Activated CD4-positive, alpha-beta T cell treated with anti-CD3 and anti-CD28 coated beads for 36 hours (primary cell): ENCODE measurements around the gene SLC29A3. TPM values are rescaled to one million over a fixed set of nuclear protein-coding genes. Genes with fewer than 3 reads are reported as not detected.

ENCODE experiments used
- ATAC-seq: fragments of 200-7000 bp; cut with Tn5 transposase; one replicate; pipeline ENCODE4 v1.10.0; 2021; ENCODE audit warnings: mild to moderate bottlenecking, moderate library complexity
- CTCF ChIA-PET: fragments of 350-600 bp; sonication (Branson Sonifier 250); formaldehyde crosslinking; loops from one replicate; lab custom pipeline; 2021; ENCODE audit warnings: antibody characterized with exemption; lab: Charles Lee
- POLR2A ChIA-PET: fragments of 350-600 bp; sonication (Branson Sonifier 250); formaldehyde crosslinking; loops from one replicate; lab custom pipeline; 2021; ENCODE audit warnings: antibody characterized with exemption, inconsistent platforms; lab: Charles Lee
- DNase-seq: peaks from one replicate; pipeline ENCODE4 v3.0.0-alpha.2; 2020
- H3K27ac Mint-ChIP-seq: one replicate; pipeline ENCODE4 v1.8.0; 2021; ENCODE audit warnings: mixed read lengths
- H3K27me3 Mint-ChIP-seq: one replicate; pipeline ENCODE4 v1.8.0; 2021; ENCODE audit warnings: mixed read lengths
- H3K36me3 Mint-ChIP-seq: one replicate; pipeline ENCODE4 v1.8.0; 2021; ENCODE audit warnings: low read depth, mixed read lengths
- H3K4me1 Mint-ChIP-seq: one replicate; pipeline ENCODE4 v1.8.0; 2021; ENCODE audit warnings: mixed read lengths
- H3K4me3 Mint-ChIP-seq: one replicate; pipeline ENCODE4 v1.8.0; 2021; ENCODE audit warnings: mild to moderate bottlenecking, moderate library complexity, mixed read lengths
- H3K9me3 Mint-ChIP-seq: one replicate; pipeline ENCODE4 v1.8.0; 2021; ENCODE audit warnings: low read depth, mixed read lengths
- intact Hi-C, 2 experiments: fragments of 100-400 bp; cut with DNase I in 1 of 2; cut with micrococcal nuclease in 1 of 2; formaldehyde crosslinking; loops; one replicate each; pipeline versions ENCODE4 v1.14.2 to v1.15.1; 2022 to 2024; cut with DNase I, micrococcal nuclease
- total RNA-seq, 2 experiments: library from RNA; stranded (reverse); gene quantifications; one replicate each; pipeline ENCODE4 v1.2.3, GENCODE V29; 2021

SLC29A3 gene
- total RNA-seq, 2 experiments from 2014 or later = 2.4 to 2.6 TPM

DNA sequence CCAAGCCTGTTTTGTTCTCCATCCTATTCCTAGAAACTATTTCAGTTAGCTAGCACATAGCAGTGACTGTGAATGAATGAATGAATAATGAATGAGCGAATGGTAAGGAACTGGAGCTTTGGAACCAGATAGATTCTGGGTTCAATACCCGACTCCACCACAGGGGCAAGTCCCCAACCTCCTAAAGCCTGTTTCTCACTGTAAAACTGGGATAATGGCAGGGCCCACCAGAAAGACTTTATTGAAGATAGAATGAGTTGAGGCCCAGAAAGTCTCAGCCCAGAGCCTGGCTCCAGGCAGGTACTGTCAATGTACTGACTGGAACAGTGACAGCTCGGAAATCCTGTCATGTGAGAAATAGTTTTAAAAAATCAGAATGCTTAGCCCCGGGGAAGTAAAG is 76.6 kb downstream of the SLC29A3 start:
- Mint-ChIP-seq H3K4me3 (no peak overlapping the region), H3K27me3 (peaks cover 51% of the 10 kb centered on the region), H3K4me1 (peaks cover 8% of the 10 kb centered on the region), H3K27ac (no peak overlapping the region), H3K36me3 (no peaks in the 10 kb centered on the region), H3K9me3 (no peaks in the 10 kb centered on the region)
- intact Hi-C loops = loop anchor here (1.0 to 5.0 kb wide), 6 partner anchors 175 to 417 kb away; no protein-coding TSS in a partner anchor
- ATAC-seq = no peak
- ChIA-PET POLR2A (no interaction called here), CTCF (interaction anchor here (0.7 to 4.5 kb wide), 12 partner anchors 11 to 447 kb away, joined by 3 to 37 read pairs (median 4); no protein-coding TSS in a partner anchor)
- no peak for DNase-seq

DNA sequence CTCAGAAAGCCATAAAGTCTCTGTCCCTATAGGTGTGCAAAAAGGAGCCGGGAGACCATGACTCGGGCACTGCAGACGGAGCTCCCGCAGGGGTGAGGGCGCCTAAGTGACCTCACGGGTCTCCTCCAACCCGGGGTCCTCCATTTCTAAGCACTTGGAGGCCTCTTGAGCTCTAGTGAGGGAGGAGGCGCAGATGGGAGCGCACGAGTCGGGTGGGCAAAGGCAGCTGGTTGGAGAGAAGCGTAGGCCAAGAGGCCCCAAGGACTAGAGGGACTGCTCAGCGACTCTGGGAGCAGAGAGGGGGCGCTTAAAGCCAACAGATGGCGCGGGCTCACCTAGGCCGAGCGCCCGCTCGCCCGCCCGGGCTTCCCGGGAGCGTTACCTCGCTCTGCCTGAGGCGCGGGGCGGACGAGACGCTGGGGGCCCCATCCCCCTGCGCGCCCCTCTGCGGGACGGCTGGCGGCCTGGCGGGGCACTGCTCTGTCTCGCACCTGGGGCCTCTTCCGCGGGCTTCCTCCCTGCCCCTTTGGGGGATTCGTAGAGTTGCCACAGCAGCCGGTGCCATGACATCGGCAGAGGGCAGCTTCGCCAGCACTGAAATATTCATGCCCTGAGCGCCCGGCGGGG is 77.1 kb downstream of the SLC29A3 start:
- H3K36me3 Mint-ChIP-seq = no peaks in the 10 kb centered on the region
- H3K9me3 Mint-ChIP-seq = no peaks in the 10 kb centered on the region
- ChIA-PET CTCF (interaction anchor here (0.6 to 4.5 kb wide), 14 partner anchors 12 to 1378 kb away, joined by 3 to 37 read pairs (median 3); no protein-coding TSS in a partner anchor), POLR2A (no interaction called here)
- H3K4me3 Mint-ChIP-seq = no peak overlapping the region
- peaks cover 51% of the 10 kb centered on the region for H3K27me3 Mint-ChIP-seq
- DNase-seq (peak; percentile 67), ATAC-seq (peak; percentile 88)
- peaks cover 8% of the 10 kb centered on the region for H3K4me1 Mint-ChIP-seq
- H3K27ac Mint-ChIP-seq = no peak overlapping the region
- intact Hi-C loops = loop anchor here (1.0 to 5.0 kb wide), 6 partner anchors 174 to 416 kb away; no protein-coding TSS in a partner anchor

DNA sequence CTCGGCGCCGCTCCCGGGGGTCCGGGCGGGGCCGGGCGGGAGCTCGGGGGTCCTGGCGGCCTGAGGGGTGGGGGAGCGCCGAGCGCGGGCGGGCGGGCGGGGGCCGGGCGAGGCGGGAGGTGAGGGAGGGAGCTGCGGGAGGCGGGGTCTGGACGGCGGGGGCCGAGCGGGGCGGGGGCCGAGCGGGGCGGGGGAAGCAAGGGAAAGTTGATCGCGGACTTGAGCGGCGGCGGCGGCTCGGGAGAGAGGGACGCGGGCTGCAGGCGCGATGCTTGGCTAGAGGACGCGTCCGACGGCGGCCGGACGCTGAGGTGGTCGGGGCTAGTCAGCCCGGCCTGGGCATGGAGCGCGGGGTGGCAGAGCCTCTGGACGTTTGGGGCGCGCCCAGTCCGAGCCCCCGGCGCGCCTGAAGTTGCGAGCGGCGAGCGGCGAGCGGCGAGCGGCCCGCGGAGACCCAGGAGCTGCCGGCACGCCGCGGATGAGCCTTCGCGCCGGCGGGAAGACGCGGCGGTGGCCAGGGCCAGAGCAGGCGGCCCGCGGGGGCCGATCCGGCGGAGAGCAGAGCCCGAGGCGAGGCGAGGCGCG is 77.7 kb downstream of the SLC29A3 start, which contains the start of gene CDH23:
Gene CDH23, plus strand, starts transcription at position 210 of the 585 bp plus-strand sequence. CDS start 42,912 bp downstream, outside the sequence.
- peak; percentile 21 for ATAC-seq
- ChIA-PET POLR2A (no interaction called here), CTCF (interaction anchor here (0.6 to 4.5 kb wide), 10 partner anchors 12 to 1377 kb away, joined by 3 to 37 read pairs (median 3); no protein-coding TSS in a partner anchor)
- peaks cover 8% of the 10 kb centered on the region for H3K4me1 Mint-ChIP-seq
- intact Hi-C loops = loop anchor here (1.0 to 5.0 kb wide), 6 partner anchors 173 to 415 kb away; no protein-coding TSS in a partner anchor
- no peaks in the 10 kb centered on the region for H3K36me3 Mint-ChIP-seq
- DNase-seq = peak; percentile 27
- H3K27me3 Mint-ChIP-seq = peaks cover 49% of the 10 kb centered on the region
- no peaks in the 10 kb centered on the region for H3K9me3 Mint-ChIP-seq
- H3K27ac Mint-ChIP-seq = no peak within 1 kb of the TSS
- H3K4me3 Mint-ChIP-seq = peak within 1 kb of the TSS; percentile 45

DNA sequence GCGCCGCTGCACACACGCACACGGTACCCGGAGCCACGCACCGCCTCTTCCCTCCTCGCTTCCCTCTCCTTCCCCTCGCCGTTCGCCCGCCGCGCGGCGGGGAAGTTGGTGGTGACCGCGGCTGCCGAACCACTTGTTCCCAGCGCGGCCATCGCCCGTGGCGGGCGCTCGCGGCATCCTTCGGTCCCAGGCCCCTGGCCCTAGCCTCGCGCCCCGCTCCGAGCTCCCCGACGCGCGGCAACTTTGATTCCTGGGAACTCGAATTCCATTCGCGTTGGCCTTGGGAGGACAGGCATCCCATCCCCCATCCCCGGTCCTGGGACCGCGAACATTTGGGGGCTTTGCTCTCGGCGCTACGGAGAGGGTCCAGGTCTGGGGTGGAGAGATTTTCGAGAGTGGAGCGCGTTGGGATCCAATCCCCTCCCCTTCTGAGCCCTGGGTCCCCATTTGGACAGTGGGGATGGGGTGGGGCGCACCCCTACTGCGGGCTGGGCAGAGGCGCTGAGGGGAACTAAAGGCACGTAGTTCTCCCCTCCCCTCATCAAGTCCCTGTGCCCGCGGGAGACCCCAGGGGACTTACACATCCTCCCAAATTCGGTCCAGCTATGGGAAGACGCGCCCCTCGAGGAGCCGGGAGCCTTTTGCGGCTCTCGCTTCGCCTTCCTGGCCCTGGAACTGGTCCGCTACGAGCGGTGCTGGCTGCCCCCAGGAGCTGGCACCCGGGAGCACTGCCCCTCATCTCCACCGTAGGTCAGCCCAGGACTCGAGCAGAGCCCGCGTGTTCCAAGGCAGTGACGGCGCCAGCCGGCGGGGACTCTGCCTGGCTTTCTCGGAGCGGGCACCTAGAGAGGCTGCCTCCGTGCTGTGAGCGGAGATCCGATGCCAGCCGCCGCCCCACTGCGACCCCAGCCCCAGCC is 78.5 kb downstream of the SLC29A3 start:
- Mint-ChIP-seq H3K27me3 (peaks cover 49% of the 10 kb centered on the region), H3K27ac (no peak overlapping the region), H3K9me3 (no peaks in the 10 kb centered on the region), H3K4me1 (peaks cover 8% of the 10 kb centered on the region), H3K4me3 (peak overlapping the region; percentile 45), H3K36me3 (no peaks in the 10 kb centered on the region)
- ChIA-PET CTCF (interaction anchor here (0.7 to 4.5 kb wide), 5 partner anchors 9 to 398 kb away, joined by 3 to 37 read pairs (median 3); no protein-coding TSS in a partner anchor), POLR2A (interaction anchor here (0.5 to 0.6 kb wide), 3 partner anchors 19 to 346 kb away, joined by 3 read pairs; no protein-coding TSS in a partner anchor)
- ATAC-seq = no peak
- no peak for DNase-seq
- intact Hi-C loops = loop anchor here in 1 of 2 experiments (5.0 kb wide), 3 partner anchors 175 to 415 kb away; no protein-coding TSS in a partner anchor

DNA sequence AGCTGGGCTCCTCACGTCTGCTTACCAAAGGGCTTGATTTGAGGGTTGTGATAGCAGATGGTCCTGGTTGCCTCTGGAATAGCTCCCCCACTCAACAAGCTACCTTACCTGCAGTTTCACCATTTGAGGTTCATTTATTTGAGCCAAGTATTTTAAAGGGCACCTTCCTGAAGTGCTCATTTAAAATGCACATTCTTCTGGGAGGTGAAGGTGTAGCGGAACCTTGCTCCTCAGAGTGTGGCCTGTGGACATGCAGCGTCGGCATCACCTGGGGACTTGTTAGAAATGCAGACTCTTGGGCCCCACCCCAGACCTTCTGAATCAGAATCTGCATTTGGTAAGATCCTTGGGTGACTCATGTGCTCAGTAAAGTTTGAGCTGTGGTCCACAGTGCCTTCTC is 79.9 kb downstream of the SLC29A3 start:
- no peak overlapping the region for H3K27ac Mint-ChIP-seq
- H3K9me3 Mint-ChIP-seq = no peaks in the 10 kb centered on the region
- peaks cover 44% of the 10 kb centered on the region for H3K27me3 Mint-ChIP-seq
- intact Hi-C loops = loop anchor here in 1 of 2 experiments (5.0 kb wide), 3 partner anchors 173 to 413 kb away; no protein-coding TSS in a partner anchor
- ChIA-PET POLR2A (interaction anchor here (0.7 kb wide), 1 partner anchor 25 kb away, joined by 3 read pairs; no protein-coding TSS in a partner anchor), CTCF (interaction anchor here (0.8 to 4.5 kb wide), 5 partner anchors 10 to 183 kb away, joined by 3 to 37 read pairs (median 4); no protein-coding TSS in a partner anchor)
- H3K36me3 Mint-ChIP-seq = no peaks in the 10 kb centered on the region
- no peak overlapping the region for H3K4me3 Mint-ChIP-seq
- DNase-seq = no peak
- ATAC-seq = no peak
- H3K4me1 Mint-ChIP-seq = peaks cover 8% of the 10 kb centered on the region

DNA sequence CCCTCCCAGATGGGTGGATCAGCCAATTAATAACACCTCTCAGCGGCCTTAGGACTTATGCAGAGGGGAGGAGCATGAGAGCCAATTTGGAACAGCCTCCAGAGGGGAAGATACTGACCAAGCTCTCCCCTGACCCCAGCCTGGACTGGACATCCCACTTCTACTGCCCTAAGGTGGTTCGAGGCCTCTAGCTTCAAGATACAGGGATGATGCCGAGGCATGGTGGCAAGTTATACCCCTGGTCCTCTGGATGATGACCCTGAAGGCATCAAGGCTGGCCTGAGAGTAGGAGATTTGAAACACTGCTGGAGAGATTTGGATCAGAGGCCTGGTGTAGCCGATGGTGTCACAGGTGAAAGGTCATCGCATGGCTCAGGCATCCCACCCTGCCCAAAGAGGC is 80.9 kb downstream of the SLC29A3 start:
- CTCF ChIA-PET = interaction anchor here (0.7 to 1.2 kb wide), 2 partner anchors 9 to 19 kb away, joined by 3 read pairs; no protein-coding TSS in a partner anchor
- H3K36me3 Mint-ChIP-seq = no peaks in the 10 kb centered on the region
- POLR2A ChIA-PET = no interaction called here

DNA sequence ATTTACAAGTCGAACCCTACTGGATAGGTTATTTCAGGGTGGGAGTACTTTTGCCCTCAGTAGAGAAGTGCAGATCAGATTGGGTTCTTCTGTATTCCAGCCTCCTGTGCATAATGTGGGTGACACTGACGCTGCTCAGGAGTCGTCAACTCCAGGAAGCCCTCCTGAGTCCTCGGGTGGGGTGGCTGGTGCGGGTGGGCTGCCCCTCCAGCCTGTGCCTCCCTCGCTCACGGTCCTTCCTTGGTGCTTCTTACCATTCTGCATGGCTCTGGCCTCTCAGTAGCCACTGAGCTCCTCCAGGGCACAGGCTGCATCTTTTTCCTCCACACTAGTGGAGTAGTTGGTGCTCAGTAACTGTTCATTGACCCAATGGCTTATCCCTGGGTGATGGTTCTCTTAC is 82.0 kb downstream of the SLC29A3 start:
- intact Hi-C loops = no loop called here
- no peaks in the 10 kb centered on the region for H3K9me3 Mint-ChIP-seq
- DNase-seq = no peak
- H3K27me3 Mint-ChIP-seq = peaks cover 32% of the 10 kb centered on the region
- H3K4me1 Mint-ChIP-seq = peaks cover 8% of the 10 kb centered on the region
- POLR2A ChIA-PET = no interaction called here
- H3K4me3 Mint-ChIP-seq = no peak overlapping the region
- H3K27ac Mint-ChIP-seq = no peak overlapping the region
- no peaks in the 10 kb centered on the region for H3K36me3 Mint-ChIP-seq
- CTCF ChIA-PET = no interaction called here
- ATAC-seq = no peak

More for the DNA sequence above, 80.9 kb downstream of the SLC29A3 start:
- H3K27me3 Mint-ChIP-seq = peaks cover 42% of the 10 kb centered on the region
- intact Hi-C loops = loop anchor here in 1 of 2 experiments (5.0 kb wide), 3 partner anchors 172 to 412 kb away; no protein-coding TSS in a partner anchor
- no peak for DNase-seq
- no peak overlapping the region for H3K4me3 Mint-ChIP-seq
- no peak overlapping the region for H3K27ac Mint-ChIP-seq
- no peak for ATAC-seq
- no peaks in the 10 kb centered on the region for H3K9me3 Mint-ChIP-seq
- H3K4me1 Mint-ChIP-seq = peaks cover 8% of the 10 kb centered on the region

DNA sequence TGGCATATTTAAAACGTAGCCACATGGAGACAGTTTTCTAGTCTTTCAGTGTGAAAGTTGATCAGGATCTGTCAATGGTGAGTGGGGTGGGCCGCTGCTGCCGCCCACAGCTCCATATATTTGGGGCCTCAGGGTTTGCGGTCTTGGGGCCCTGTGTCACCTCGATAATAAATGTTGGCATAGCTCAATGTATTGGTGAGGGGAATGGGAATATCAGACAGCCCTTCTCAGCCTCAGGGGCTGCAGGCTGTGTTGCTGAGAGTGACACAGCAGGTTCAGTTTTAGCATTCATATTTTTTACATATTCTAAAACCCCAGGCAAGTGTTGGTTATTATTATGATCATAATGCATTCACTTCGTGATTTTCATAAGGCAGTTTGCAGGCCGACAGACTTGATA is 82.9 kb downstream of the SLC29A3 start:
- ChIA-PET CTCF (no interaction called here), POLR2A (no interaction called here)
- Mint-ChIP-seq H3K27me3 (peaks cover 31% of the 10 kb centered on the region), H3K4me3 (no peak overlapping the region), H3K9me3 (no peaks in the 10 kb centered on the region), H3K36me3 (no peaks in the 10 kb centered on the region), H3K4me1 (peaks cover 8% of the 10 kb centered on the region), H3K27ac (no peak overlapping the region)
- DNase-seq (no peak), ATAC-seq (no peak)
- intact Hi-C loops = no loop called here

DNA sequence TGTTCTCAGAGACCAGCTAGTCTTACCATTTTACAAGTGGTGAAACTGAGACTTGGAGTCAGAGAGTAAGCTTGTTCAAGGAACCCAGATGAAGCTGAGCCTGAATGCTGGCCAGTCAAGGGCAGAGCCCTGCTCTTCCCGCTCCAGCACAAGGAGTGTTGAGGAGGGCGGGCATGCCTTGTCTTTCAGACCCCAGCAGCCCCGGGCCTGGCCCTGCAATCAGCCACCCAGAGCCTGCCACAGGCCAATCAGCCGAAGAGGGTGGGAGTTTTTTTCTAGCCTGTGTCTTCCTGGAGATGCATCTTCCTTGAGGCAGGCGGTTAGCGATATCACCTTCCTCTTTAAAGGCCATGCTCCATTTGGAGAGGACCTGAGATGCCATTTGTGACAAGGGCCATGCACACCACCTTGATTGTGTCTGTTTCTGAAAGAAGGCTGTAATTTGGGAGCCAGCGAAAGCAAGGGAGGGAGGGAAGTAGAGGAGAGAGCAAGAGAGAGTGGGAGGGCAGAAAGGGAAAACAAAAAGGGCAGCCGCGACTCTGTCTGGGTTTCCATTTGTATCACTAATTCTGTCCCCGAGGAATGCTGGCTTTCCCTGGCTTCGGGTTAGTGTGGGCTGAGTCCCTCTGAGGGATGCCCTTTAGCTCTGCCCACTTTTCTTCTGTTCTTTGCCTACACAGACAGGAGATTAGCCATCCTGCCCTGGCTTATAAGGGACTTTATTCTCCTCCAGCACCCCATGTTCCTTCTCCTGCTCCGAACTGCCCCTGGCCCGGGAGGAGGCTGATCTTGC is 85.6 kb downstream of the SLC29A3 start:
- H3K9me3 Mint-ChIP-seq = no peaks in the 10 kb centered on the region
- ATAC-seq = no peak
- no peak for DNase-seq
- POLR2A ChIA-PET = no interaction called here
- CTCF ChIA-PET = interaction anchor here (0.7 kb wide), 2 partner anchors 9 to 214 kb away, joined by 3 read pairs; no protein-coding TSS in a partner anchor
- no peak overlapping the region for H3K27ac Mint-ChIP-seq
- no peaks in the 10 kb centered on the region for H3K36me3 Mint-ChIP-seq
- no peak overlapping the region for H3K4me3 Mint-ChIP-seq
- H3K4me1 Mint-ChIP-seq = no peaks in the 10 kb centered on the region
- peaks cover 11% of the 10 kb centered on the region for H3K27me3 Mint-ChIP-seq
- intact Hi-C loops = no loop called here

DNA sequence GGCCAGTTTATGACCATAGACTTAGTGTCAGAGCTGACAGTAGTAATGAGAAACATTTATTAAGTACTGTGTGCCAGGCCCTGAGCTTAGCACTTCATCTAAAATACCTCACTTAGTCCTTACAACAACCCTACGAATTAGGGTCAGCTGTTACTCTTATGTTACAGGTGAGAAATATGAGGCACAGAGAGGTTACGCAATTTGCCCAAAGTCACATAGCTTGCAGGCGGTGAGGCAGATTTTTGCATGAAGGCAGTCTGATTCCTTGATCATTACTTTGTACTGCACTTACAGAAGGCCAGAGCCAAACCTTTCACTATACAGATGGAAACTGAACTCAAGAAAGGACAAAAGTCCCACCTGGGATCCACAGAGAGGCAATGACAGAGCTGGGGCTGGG is 87.8 kb downstream of the SLC29A3 start:
- Mint-ChIP-seq H3K4me3 (no peak overlapping the region), H3K27me3 (peaks cover 2% of the 10 kb centered on the region), H3K4me1 (no peaks in the 10 kb centered on the region), H3K27ac (no peak overlapping the region), H3K36me3 (no peaks in the 10 kb centered on the region), H3K9me3 (peaks cover 2% of the 10 kb centered on the region)
- CTCF ChIA-PET = interaction anchor here (0.7 kb wide), 1 partner anchor 482 kb away, joined by 5 read pairs; no protein-coding TSS in a partner anchor
- DNase-seq = no peak
- POLR2A ChIA-PET = no interaction called here
- no peak for ATAC-seq
- intact Hi-C loops = no loop called here
